ENCODE results near the gene ADAMTSL4. TPM values are rescaled to one million over a fixed set of nuclear protein-coding genes. Genes with fewer than 3 reads are reported as not detected.
"Not testable (repeated sequence)": the region's sequence is repeated elsewhere in the genome, so short reads cannot be mapped to it uniquely, and the experiment has no call there.

Gene ADAMTSL4
- total RNA-seq, 1 experiment from 2014 or later, result 3.3 TPM

DNA sequence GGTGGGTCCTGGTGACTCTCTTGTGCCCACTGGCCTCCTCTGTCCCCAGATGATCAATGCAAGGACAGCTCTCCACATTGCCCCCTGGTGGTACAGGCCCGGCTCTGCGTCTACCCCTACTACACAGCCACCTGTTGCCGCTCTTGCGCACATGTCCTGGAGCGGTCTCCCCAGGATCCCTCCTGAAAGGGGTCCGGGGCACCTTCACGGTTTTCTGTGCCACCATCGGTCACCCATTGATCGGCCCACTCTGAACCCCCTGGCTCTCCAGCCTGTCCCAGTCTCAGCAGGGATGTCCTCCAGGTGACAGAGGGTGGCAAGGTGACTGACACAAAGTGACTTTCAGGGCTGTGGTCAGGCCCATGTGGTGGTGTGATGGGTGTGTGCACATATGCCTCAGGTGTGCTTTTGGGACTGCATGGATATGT, 10.8 kb downstream of the ADAMTSL4 start:
- DNase-seq, result peak; percentile 55
- peaks cover 9% of the 10 kb centered on the region for H3K36me3 ChIP-seq
- no peaks in the 10 kb centered on the region for H3K27me3 ChIP-seq
- no peaks in the 10 kb centered on the region for H3K9me3 ChIP-seq
- no peak overlapping the region for H3K4me3 ChIP-seq

DNA sequence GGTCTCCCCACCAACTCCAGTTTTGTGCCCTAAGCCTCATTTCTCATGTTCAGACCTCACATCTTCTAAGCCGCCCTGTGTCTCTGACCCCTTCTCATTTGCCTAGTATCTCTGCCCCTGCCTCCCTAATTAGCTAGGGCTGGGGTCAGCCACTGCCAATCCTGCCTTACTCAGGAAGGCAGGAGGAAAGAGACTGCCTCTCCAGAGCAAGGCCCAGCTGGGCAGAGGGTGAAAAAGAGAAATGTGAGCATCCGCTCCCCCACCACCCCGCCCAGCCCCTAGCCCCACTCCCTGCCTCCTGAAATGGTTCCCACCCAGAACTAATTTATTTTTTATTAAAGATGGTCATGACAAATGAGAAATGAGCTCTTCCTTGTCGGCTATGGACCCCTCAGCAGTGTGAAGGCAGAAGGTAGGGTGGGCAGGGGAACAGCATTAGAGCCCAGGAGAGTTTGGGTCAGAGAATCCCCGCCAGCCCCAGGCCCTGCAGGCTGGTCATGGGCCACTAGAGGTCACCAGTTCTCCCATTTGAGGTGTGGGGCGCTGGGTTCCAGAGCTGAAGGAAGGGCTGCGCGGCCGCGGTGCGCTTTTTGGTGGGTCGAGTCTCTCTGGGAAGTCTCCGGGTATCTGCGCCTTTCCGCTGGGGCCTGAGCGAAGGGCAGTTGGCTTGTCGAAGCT, 11.5 kb downstream of the ADAMTSL4 start:
- H3K4me3 ChIP-seq, result peak overlapping the region; percentile 54
- H3K27me3 ChIP-seq, result no peaks in the 10 kb centered on the region
- DNase-seq, result peak; percentile 91
- no peaks in the 10 kb centered on the region for H3K9me3 ChIP-seq
- H3K36me3 ChIP-seq, result peaks cover 4% of the 10 kb centered on the region

DNA sequence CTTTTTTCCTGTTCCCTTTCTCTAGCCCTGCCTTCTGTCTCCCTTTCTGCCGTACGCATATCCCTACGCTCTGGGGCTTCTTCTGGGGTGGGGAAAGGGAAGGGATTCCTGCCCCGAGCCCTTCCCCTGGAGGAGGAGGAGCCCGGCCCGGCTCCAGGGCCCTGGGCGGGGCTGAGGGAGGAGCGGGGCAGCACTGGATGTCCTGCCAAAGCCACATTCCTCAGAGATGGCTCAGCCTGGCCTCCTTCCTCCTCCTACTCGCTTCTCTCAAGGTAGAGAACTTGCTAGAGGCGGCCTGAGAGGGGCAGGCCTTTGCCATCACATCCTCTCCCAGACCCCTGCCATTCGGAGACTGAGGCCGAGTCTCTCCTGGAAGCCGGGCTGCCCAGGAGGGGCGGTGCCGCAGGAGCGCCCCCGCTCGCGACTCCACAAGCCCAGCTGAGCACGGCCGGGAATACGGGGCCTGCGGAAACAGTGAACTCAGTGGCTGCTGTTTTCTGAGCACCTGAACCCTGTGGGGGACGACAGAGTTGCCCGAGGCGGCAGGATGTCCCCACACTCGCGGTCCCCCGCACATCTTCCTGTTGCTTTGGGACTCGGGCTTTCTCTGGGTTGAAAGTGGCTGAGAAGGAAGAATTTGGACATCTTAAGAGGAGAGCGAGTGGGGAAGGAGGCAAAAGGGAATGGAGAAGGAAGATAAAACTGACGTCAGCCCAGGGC, 12.2 kb downstream of the ADAMTSL4 start:
- Histone ChIP-seq H3K27me3 (no peaks in the 10 kb centered on the region), H3K9me3 (no peaks in the 10 kb centered on the region), H3K4me3 (peak overlapping the region; percentile 54), H3K36me3 (peaks cover 2% of the 10 kb centered on the region)
- peak; percentile 98 for DNase-seq

GRCh38 chr1:150561974-150562445, 12.8 kb downstream of the ADAMTSL4 start:
- peaks cover 3% of the 10 kb centered on the region for H3K36me3 ChIP-seq
- DNase-seq, result peak; percentile 96
- no peaks in the 10 kb centered on the region for H3K27me3 ChIP-seq
- H3K9me3 ChIP-seq, result no peaks in the 10 kb centered on the region
- H3K4me3 ChIP-seq, result peak overlapping the region; percentile 54

- no peak for DNase-seq
- Histone ChIP-seq H3K4me3 (peak overlapping the region; percentile 54), H3K27me3 (no peaks in the 10 kb centered on the region), H3K36me3 (peaks cover 4% of the 10 kb centered on the region), H3K9me3 (no peaks in the 10 kb centered on the region)
These were observed 13.5 kb downstream of the ADAMTSL4 start for GRCh38 chr1:150562446-150563339.

GRCh38 chr1:150563340-150564038, 14.3 kb downstream of the ADAMTSL4 start:
- Histone ChIP-seq H3K36me3 (peaks cover 4% of the 10 kb centered on the region), H3K4me3 (no peak overlapping the region), H3K9me3 (no peaks in the 10 kb centered on the region), H3K27me3 (no peaks in the 10 kb centered on the region)
- peak; percentile 83 for DNase-seq

GRCh38 chr1:150564051-150564991, 15.1 kb downstream of the ADAMTSL4 start:
- no peak overlapping the region for H3K4me3 ChIP-seq
- no peak for DNase-seq
- peaks cover 4% of the 10 kb centered on the region for H3K36me3 ChIP-seq
- H3K9me3 ChIP-seq, result no peaks in the 10 kb centered on the region
- H3K27me3 ChIP-seq, result no peaks in the 10 kb centered on the region

DNA sequence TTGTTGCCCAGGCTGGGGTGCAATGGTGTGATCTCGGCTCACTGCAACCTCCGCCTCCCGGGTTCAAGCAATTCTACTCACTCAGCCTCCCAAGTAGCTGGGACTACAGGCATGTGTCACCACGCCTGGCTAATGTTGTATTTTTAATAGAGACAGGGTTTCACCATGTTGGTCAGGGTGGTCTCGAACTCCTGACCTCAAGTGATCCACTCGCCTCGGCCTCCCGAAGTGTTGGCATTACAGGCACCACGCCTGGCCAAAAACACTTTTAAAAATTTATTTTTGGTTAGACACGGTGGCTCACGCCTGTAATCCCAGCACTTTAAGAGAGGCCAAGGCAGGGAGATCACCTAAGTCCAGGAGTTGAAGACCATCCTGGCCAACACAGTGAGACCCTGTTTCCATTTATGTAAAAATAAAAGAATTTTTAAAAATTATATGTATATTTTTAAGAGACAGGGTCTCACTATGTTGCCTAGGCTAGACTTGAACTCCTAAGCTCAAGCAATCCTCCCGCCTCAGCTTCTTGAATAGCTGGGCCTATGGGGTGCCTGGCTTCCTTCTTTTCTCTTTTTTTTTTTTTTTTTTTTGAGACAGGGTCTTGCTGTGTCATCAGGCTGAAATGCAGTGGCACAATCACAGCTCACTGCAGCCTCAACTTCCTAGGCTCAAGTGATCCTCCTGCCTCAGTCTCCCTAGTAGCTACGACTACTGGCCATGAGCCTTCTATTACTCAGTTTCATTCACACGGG, 16.2 kb downstream of the ADAMTSL4 start:
- H3K9me3 ChIP-seq, H3K4me3 ChIP-seq, H3K36me3 ChIP-seq, H3K27me3 ChIP-seq, DNase-seq: not testable (repeated sequence)

DNA sequence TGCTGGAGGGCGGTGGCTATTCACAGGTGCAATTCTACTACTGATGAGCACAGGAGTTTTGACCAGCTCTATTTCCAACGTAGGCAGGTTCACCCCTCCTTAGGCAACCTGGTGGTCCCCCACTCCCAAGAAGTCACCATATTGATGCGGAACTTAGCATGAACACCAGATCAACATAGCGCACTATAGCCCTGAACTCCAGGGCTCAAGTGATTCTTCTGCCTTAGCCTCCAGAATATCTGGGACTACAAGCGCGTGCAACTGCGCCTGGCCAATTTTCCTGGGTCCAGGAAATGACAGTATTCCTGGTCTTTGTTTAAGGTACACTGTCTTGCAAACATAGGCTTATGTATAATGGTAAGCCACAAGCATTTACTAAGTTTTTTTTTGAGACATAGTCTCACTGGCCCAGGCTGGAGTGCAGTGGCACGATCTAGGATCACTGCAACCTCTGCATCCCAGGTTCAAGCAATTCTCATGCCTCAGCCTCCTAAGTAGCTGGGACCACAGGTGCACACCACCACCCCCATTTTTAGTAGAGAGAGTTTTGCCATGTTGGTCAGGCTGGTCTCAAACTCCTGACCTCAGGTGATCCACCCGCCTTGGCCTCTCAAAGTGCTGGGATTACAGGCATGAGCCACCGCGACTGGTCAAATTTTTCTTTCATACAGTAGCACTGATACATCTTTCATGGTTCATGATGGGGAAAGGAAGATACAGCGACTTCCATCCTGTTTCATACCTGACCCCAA, 17.6 kb downstream of the ADAMTSL4 start:
- H3K36me3 ChIP-seq, result peaks cover 15% of the 10 kb centered on the region
- no peaks in the 10 kb centered on the region for H3K9me3 ChIP-seq
- no peak for DNase-seq
- H3K4me3 ChIP-seq, result no peak overlapping the region
- no peaks in the 10 kb centered on the region for H3K27me3 ChIP-seq

DNA sequence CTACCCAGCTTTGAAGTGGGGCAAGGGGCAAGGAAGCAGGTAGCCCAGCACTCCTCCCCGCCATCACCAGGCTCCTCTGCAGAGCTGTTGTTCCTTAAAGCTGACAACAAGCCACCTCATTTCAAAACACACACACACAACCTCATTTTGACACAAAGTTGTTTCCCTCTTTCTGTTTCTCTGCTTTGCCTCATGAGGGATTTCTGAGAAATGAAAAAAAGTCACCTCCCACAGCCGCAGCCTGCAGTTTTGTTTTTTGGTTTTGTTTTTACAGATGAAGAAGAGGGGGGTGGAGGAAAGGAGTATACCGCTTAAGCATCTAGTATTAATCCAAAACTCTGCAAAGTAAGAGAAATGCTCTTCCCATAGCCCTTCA, 18.1 kb downstream of the ADAMTSL4 start:
- peaks cover 21% of the 10 kb centered on the region for H3K36me3 ChIP-seq
- no peak overlapping the region for H3K4me3 ChIP-seq
- no peaks in the 10 kb centered on the region for H3K9me3 ChIP-seq
- H3K27me3 ChIP-seq, result no peaks in the 10 kb centered on the region
- no peak for DNase-seq

GRCh38 chr1:150567717-150568593, 18.7 kb downstream of the ADAMTSL4 start:
- H3K36me3 ChIP-seq, result peaks cover 27% of the 10 kb centered on the region
- H3K9me3 ChIP-seq, result no peaks in the 10 kb centered on the region
- H3K4me3 ChIP-seq, result no peak overlapping the region
- H3K27me3 ChIP-seq, result no peaks in the 10 kb centered on the region
- DNase-seq, result peak; percentile 92

- Histone ChIP-seq H3K9me3 (no peaks in the 10 kb centered on the region), H3K36me3 (peaks cover 33% of the 10 kb centered on the region), H3K27me3 (no peaks in the 10 kb centered on the region), H3K4me3 (no peak overlapping the region)
- DNase-seq, result no peak
These were observed 19.4 kb downstream of the ADAMTSL4 start for GRCh38 chr1:150568594-150568966.

GRCh38 chr1:150572918-150573647, 23.9 kb downstream of the ADAMTSL4 start:
- no peak for DNase-seq
- Histone ChIP-seq H3K4me3 (no peak overlapping the region), H3K27me3 (no peaks in the 10 kb centered on the region), H3K9me3 (no peaks in the 10 kb centered on the region), H3K36me3 (peaks cover 74% of the 10 kb centered on the region)

Measured in MG63 (cell line).